DND-41 (cell line): ENCODE measurements around the gene ACAP1.

ENCODE experiments used
- EZH2 ChIP-seq: IDR thresholded peaks from 3 replicates; pipeline ENCODE4 v1.6.1; 2012; ENCODE audit warnings: borderline replicate concordance, low read depth, mild to moderate bottlenecking, moderate library complexity, low read length, inconsistent platforms; ENCODE audit not compliant: severe bottlenecking
- TF ChIP-seq, protein P1 (sequence below): IDR thresholded peaks from 2 replicates; pipeline ENCODE4 v1.5.1; 2012; ENCODE audit warnings: borderline replicate concordance, low read length, moderate library complexity, mild to moderate bottlenecking; ENCODE audit not compliant: poor library complexity, severe bottlenecking; ENCODE audit errors: extremely low read depth

- TF ChIP-seq, protein P1, sequence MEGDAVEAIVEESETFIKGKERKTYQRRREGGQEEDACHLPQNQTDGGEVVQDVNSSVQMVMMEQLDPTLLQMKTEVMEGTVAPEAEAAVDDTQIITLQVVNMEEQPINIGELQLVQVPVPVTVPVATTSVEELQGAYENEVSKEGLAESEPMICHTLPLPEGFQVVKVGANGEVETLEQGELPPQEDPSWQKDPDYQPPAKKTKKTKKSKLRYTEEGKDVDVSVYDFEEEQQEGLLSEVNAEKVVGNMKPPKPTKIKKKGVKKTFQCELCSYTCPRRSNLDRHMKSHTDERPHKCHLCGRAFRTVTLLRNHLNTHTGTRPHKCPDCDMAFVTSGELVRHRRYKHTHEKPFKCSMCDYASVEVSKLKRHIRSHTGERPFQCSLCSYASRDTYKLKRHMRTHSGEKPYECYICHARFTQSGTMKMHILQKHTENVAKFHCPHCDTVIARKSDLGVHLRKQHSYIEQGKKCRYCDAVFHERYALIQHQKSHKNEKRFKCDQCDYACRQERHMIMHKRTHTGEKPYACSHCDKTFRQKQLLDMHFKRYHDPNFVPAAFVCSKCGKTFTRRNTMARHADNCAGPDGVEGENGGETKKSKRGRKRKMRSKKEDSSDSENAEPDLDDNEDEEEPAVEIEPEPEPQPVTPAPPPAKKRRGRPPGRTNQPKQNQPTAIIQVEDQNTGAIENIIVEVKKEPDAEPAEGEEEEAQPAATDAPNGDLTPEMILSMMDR, result no peak
- no peak for TF ChIP-seq EZH2
These were observed 18.0 kb upstream of the ACAP1 start for GRCh38 chr17:7318121-7318860.
